GM18867 (cell line): ENCODE data around the gene ACSBG1.
"Not testable (repeated sequence)": the region's sequence is repeated elsewhere in the genome, so short reads cannot be mapped to it uniquely, and the experiment has no call there.

ENCODE experiments used
- ATAC-seq: cut with Tn5 transposase; IDR thresholded peaks from one replicate; pipeline ENCODE4 v1.9.1; 2021; ENCODE audit warnings: mild to moderate bottlenecking, moderate library complexity; ENCODE audit not compliant: unreplicated experiment

ACSBG1 gene

GRCh38 chr15:78170848-78171773, 63.3 kb downstream of the ACSBG1 start:
- ATAC-seq = peak; percentile 69

GRCh38 chr15:78168608-78169007, 65.8 kb downstream of the ACSBG1 start:
- ATAC-seq = no peak

- peak; percentile 72 for ATAC-seq
These were observed 67.0 kb downstream of the ACSBG1 start for GRCh38 chr15:78167227-78167888.

GRCh38 chr15:78164010-78164409, 70.4 kb downstream of the ACSBG1 start:
- no peak for ATAC-seq

GRCh38 chr15:78162038-78162437, 72.3 kb downstream of the ACSBG1 start:
- ATAC-seq = no peak

- no peak for ATAC-seq
These were observed 75.0 kb downstream of the ACSBG1 start for GRCh38 chr15:78159395-78159794.

GRCh38 chr15:78157203-78157602, 77.2 kb downstream of the ACSBG1 start:
- no peak for ATAC-seq

- no peak for ATAC-seq
These were observed 77.7 kb downstream of the ACSBG1 start for GRCh38 chr15:78156653-78157052.

- ATAC-seq = no peak
These were observed 78.9 kb downstream of the ACSBG1 start for GRCh38 chr15:78155355-78155939.

GRCh38 chr15:78154955-78155354, 79.4 kb downstream of the ACSBG1 start:
- no peak for ATAC-seq

GRCh38 chr15:78151075-78151474, 83.3 kb downstream of the ACSBG1 start:
- not testable (repeated sequence) for ATAC-seq

- ATAC-seq = peak; percentile 3
These were observed 84.3 kb downstream of the ACSBG1 start for GRCh38 chr15:78149805-78150751.

GRCh38 chr15:78149068-78149804, 85.1 kb downstream of the ACSBG1 start, which contains the start of gene IDH3A:
IDH3A (plus strand) TSS chr15:78149362; CDS start chr15:78149404, 42 bp downstream.
- peak; percentile 76 for ATAC-seq

- ATAC-seq = peak; percentile 2
These were observed 85.8 kb downstream of the ACSBG1 start for GRCh38 chr15:78148392-78149067.

GRCh38 chr15:78147566-78147965, 86.8 kb downstream of the ACSBG1 start:
- no peak for ATAC-seq

GRCh38 chr15:78146425-78147154, 87.8 kb downstream of the ACSBG1 start:
- ATAC-seq = no peak

- ATAC-seq = no peak
These were observed 92.0 kb downstream of the ACSBG1 start for GRCh38 chr15:78142332-78142731.

- no peak for ATAC-seq
These were observed 94.1 kb downstream of the ACSBG1 start for GRCh38 chr15:78140292-78140691.

GRCh38 chr15:78139578-78139977, 94.8 kb downstream of the ACSBG1 start:
- no peak for ATAC-seq
